ENCODE results near the gene TMEM8B. TPM values are rescaled to one million over a fixed set of nuclear protein-coding genes. Genes with fewer than 3 reads are reported as not detected.

The TMEM8B gene
- total RNA-seq, 2 donors from 2014 or later = 10.3 TPM

GRCh38 chr9:35790385-35791296 lies 38.4 kb upstream of the TMEM8B start:
- Histone ChIP-seq H3K4me3 (peak overlapping the region; percentile 58 to 66), H3K36me3 (no peaks in the 10 kb centered on the region), H3K4me1 (peaks cover 0 to 41% of the 10 kb centered on the region in 2 donors), H3K27ac (peak overlapping the region; percentile 74 to 86), H3K9me3 (no peaks in the 10 kb centered on the region), H3K27me3 (no peaks in the 10 kb centered on the region)
- TF ChIP-seq, protein P1, sequence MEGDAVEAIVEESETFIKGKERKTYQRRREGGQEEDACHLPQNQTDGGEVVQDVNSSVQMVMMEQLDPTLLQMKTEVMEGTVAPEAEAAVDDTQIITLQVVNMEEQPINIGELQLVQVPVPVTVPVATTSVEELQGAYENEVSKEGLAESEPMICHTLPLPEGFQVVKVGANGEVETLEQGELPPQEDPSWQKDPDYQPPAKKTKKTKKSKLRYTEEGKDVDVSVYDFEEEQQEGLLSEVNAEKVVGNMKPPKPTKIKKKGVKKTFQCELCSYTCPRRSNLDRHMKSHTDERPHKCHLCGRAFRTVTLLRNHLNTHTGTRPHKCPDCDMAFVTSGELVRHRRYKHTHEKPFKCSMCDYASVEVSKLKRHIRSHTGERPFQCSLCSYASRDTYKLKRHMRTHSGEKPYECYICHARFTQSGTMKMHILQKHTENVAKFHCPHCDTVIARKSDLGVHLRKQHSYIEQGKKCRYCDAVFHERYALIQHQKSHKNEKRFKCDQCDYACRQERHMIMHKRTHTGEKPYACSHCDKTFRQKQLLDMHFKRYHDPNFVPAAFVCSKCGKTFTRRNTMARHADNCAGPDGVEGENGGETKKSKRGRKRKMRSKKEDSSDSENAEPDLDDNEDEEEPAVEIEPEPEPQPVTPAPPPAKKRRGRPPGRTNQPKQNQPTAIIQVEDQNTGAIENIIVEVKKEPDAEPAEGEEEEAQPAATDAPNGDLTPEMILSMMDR (IDR thresholded peaks at IDR 0.05) = peak; percentile 67 to 91
- DNase-seq (ENCODE audit: low spot score) = peak; percentile 81

DNA sequence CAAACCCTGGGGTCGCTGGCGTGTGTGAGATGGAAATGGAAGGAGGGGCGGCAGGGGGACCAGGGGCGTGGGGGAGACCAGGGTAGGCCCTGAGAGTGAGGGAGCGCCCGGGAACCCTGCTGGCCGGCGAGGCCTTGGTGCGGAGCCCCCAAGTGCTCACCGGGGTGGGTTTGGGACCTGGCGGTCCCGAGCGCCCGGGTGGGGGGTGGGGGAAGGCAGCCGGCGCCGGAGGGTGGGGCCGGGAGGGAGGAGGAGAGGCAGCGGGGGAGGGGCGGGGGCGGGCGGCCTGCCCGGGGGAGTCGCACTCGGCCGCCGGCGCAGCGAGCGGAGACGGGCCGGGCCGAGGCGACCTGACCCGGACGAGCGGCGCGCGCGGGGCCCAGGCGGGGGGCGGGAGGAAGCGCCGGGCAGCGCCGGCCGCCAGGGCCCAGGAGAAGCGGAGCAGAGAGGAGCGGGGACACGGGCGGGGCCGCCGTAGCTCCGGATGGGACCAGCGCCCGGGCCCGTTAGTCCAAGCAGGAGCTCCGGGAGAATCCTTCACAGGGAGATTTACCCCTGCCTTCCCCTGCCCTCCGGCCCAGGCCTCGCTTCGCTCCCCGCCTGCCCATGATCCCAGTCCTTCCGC lies 37.6 kb upstream of the TMEM8B start, which contains the start of gene NPR2:
NPR2 (plus strand) TSS at position 295 of the 625 bp plus-strand sequence. CDS start 818 bp downstream, outside the sequence.
- Histone ChIP-seq H3K4me1 (peaks cover 0 to 41% of the 10 kb centered on the region in 2 donors), H3K36me3 (no peaks in the 10 kb centered on the region), H3K27me3 (no peaks in the 10 kb centered on the region), H3K4me3 (peak within 1 kb of the TSS; percentile 58 to 66), H3K9me3 (no peaks in the 10 kb centered on the region), H3K27ac (peak within 1 kb of the TSS; percentile 74 to 86)
- no peak for DNase-seq (ENCODE audit: low spot score)
- TF ChIP-seq, protein P1 (IDR thresholded peaks at IDR 0.05) = no peak

- H3K4me1 ChIP-seq = peaks cover 0 to 41% of the 10 kb centered on the region in 2 donors
- DNase-seq (ENCODE audit: low spot score) = no peak
- H3K9me3 ChIP-seq = no peaks in the 10 kb centered on the region
- H3K4me3 ChIP-seq = peak overlapping the region; percentile 58 to 66
- TF ChIP-seq, protein P1 (IDR thresholded peaks at IDR 0.05) = no peak
- H3K27me3 ChIP-seq = no peaks in the 10 kb centered on the region
- H3K36me3 ChIP-seq = no peaks in the 10 kb centered on the region
- H3K27ac ChIP-seq = peak overlapping the region; percentile 74 to 86
Measured at GRCh38 chr9:35792024-35792813, 36.8 kb upstream of the TMEM8B start.

DNA sequence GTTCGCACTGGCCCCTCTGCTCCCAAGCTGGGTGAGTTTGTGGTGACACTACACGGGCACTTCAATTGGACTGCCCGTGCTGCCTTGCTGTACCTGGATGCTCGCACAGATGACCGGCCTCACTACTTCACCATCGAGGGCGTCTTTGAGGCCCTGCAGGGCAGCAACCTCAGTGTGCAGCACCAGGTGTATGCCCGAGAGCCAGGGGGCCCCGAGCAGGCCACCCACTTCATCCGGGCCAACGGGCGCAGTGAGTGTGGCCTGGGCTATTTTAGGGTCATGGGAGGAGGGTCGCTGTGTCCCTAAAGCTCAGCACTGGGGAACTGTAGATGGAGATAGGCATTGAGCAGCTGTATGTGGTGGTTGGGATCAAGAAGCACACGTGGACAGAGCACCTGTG lies 36.2 kb upstream of the TMEM8B start:
- H3K27ac ChIP-seq = no peak overlapping the region
- no peaks in the 10 kb centered on the region for H3K27me3 ChIP-seq
- H3K9me3 ChIP-seq = no peaks in the 10 kb centered on the region
- TF ChIP-seq, protein P1 (IDR thresholded peaks at IDR 0.05) = no peak
- peak overlapping the region in 1 of 2 donors; percentile 0 for H3K4me3 ChIP-seq
- peaks cover 0 to 41% of the 10 kb centered on the region in 2 donors for H3K4me1 ChIP-seq
- DNase-seq (ENCODE audit: low spot score) = no peak
- no peaks in the 10 kb centered on the region for H3K36me3 ChIP-seq

DNA sequence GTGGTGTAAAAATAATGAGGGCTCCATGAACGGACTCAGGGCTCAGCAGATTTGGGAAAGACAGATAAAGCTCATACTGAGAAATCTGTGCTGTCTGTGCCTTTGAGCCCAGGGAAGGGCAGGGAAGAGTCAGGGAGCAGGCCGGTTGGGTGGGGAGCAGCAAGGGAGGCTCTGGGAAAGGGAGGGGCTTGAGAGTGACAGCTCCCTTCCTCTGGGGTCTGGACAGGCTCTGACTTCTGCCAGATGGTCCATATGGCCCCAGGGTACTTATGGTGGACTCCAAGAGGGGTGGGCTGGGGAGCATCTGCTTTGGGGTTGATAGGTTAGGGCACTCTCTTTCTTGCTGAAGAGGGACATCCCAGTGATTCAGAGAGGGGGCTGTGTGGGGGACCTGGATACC lies 35.6 kb upstream of the TMEM8B start:
- Histone ChIP-seq H3K9me3 (no peaks in the 10 kb centered on the region), H3K4me1 (peaks cover 0 to 41% of the 10 kb centered on the region in 2 donors), H3K27ac (peak overlapping the region; percentile 8 to 30), H3K27me3 (no peaks in the 10 kb centered on the region), H3K4me3 (peak overlapping the region in 1 of 2 donors; percentile 0), H3K36me3 (no peaks in the 10 kb centered on the region)
- TF ChIP-seq, protein P1 (IDR thresholded peaks at IDR 0.05) = no peak
- no peak for DNase-seq (ENCODE audit: low spot score)
